B cell (primary cell): ENCODE results near the gene FLT3LG.

ENCODE experiments used
- CTCF ChIP-seq: fragments of 200-600 bp; IDR thresholded peaks from one replicate; pipeline ENCODE4 v1.8.0; 2022; ENCODE audit warnings: antibody characterized with exemption, mild to moderate bottlenecking
- EZH2 ChIP-seq: IDR thresholded peaks from 2 replicates; pipeline ENCODE4 v1.6.1; 2012; ENCODE audit warnings: borderline replicate concordance, low read depth, mild to moderate bottlenecking, moderate library complexity, low read length; ENCODE audit not compliant: insufficient read depth, poor library complexity, severe bottlenecking

GRCh38 chr19:49524812-49525455, 50.9 kb downstream of the FLT3LG start:
- TF ChIP-seq EZH2, result no peak
- no peak for TF ChIP-seq CTCF
